NCI-H2227 (cell line): ENCODE results near the gene FAM24B.
"Not testable (repeated sequence)": the region's sequence is repeated elsewhere in the genome, so short reads cannot be mapped to it uniquely, and the experiment has no call there.

Experiments
- DNase-seq: peaks from one replicate; lab custom pipeline; 2025; ENCODE audit not compliant: unreplicated experiment; lab: John Stamatoyannopoulos, UW

FAM24B gene

GRCh38 chr10:122879339-122880273, at the start of gene FAM24B:
Gene FAM24B, minus strand, starts transcription at chr10:122879581. Its CDS starts 29,066 bp downstream, at chr10:122850515.
- peak; percentile 97 for DNase-seq

GRCh38 chr10:122915700-122916099, 36.3 kb upstream of the FAM24B start:
- DNase-seq: no peak

- DNase-seq: no peak
These were observed 32.6 kb upstream of the FAM24B start for GRCh38 chr10:122911889-122912484.

DNA sequence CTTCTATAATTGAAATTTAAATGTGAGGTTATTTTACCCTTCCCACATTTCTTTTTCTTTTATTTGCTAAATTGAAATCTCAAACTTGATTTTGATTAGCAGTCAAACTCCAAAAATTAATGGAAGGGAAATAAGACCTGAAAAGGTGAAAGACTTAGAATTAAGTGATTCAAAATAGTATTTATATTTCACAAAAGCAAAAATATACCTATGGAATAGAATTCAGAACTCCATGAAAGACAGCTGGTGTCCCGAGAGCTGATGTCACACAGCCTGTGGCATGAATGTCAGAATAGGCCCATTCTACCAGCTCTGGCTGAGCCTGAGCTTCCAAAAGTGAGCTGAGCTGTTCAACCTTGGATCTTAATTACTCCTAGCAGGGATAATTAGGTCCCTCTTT, 30.9 kb upstream of the FAM24B start, which contains the start of gene FAM24A:
Gene FAM24A (plus strand): TSS at position 301 of the 400 bp plus-strand sequence. CDS start 1,025 bp downstream, outside the sequence.
- DNase-seq: no peak

- not testable (repeated sequence) for DNase-seq
These were observed 24.5 kb upstream of the FAM24B start for GRCh38 chr10:122903861-122904260.

- DNase-seq: no peak
These were observed 15.0 kb upstream of the FAM24B start for GRCh38 chr10:122894261-122894944.

- DNase-seq: no peak
These were observed 4.8 kb upstream of the FAM24B start for GRCh38 chr10:122884166-122884565.

DNA sequence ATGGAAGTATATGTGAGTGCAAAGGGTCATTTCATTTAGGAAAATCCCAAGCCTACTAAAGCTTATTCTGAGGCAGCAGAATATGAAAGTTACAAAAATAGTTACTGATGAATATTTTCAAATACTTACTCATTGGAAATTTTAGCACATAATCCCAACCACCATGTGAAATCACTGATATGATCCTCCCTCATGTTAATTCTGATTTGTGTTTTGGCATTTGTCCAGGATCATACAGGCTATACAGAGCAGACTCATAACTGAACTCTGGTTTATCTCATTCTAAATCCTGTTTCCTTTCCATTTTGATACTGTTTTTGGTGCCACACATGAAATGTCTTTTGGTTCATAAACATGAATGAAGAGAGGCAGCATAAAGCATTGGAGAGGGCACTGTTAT, 3.4 kb upstream of the FAM24B start:
- DNase-seq: no peak

DNA sequence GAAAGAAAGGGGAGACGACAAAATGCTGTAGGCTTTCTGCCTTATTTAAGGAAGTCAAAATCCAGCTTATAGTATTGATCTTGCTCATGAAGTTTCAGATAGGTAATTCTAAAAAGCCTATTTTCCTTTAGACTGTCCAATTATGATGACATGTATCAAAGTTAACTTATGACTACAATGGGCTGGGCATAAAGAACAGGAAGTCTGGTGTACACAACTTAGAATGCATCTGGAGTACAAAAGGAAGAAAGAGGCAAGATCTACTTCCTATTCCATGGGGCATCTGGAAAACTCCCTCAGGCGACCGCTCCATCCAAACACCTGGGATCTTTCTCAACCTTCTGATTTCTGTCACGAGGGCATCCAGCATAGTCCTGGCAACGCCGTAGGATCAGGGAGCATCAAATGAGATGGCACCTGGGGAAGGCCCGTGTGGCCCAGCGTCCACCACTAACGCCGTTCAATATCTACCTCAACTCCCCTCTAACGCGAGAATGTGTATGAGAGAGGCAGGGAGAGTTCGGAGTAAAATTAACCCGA, 512 bp downstream of the FAM24B start:
- peak; percentile 63 for DNase-seq

DNA sequence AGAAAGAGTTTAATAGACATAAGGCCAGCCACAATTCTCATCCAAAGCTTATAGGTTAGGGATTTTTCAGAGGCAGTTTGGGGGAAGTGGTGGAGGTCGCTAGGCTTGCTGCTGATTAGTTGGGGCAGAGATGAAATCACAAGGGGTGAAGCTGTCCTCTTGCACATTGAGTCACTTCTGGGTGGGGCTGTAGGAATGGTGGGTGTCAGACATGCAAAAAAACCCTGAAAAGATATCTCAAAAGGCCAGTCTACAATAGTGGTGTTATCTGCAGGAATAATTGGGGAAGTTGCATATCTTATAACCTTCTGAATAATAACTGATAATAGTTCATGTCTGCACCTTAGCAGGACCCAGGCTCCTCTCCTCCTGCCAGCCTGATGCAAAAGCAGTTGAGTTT, 2.1 kb downstream of the FAM24B start:
- no peak for DNase-seq

DNA sequence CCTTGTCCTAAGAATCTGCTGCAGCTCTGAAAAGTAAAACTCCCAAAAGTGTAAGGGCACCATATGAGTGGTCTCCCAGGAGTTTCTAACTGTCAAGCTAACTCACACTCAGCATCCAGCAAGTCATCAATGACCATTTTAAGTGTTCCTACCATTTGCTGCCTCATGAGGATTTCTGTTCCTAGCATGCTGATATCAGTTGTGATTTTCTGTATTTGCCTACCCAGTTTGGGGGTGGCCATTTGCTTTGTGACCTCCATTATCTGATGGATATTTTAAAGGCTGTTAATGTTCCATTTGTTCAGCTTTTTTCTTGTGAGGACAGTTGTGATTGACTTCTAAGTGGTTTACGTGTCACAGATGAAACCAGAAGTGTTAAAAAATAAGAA, 2.9 kb downstream of the FAM24B start:
- no peak for DNase-seq

DNA sequence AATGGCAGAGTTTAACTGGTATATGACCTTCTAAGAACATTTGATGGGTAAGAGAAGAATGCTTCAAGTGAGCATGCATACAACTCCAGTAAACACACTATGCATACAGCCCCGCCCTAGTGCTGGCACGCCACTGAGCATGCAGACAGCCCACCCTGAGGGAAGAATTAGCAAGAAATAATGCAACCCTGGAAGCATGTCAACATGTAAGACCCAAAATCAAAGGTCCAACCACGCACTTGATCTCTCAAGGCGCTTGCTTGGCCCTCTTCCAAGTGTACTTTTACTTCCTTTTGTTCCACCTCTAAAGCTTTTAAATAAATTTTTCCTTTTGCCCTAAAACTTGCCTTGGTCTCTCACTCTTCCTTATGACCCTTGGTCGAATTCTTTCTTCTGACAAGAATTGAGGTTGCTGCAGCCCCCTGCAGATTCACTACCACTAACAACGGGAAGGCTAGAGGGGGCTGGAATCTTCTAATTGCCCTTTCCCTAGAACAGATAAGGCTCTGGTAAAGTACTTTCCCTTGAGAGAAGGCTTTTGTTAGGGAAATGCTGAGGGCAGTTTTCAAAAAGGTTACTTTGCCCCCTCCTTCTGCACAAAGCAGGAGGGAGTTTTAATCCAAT, 3.4 kb downstream of the FAM24B start:
- DNase-seq: peak; percentile 9

DNA sequence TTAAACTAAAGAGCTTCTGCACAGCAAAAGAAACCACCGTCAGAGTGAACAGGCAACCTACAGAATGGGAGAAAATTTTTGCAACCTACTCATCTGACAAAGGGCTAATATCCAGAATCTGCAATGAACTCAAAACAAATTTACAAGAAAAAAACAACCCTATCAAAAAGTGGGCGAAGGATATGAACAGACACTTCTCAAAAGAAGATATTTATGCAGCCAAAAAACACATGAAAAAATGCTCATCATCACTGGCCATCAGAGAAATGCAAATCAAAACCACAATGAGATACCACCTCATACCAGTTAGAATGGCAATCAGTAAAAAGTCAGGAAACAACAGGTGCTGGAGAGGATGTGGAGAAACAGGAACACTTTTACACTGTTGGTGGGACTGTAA, 7.4 kb downstream of the FAM24B start:
- not testable (repeated sequence) for DNase-seq

DNA sequence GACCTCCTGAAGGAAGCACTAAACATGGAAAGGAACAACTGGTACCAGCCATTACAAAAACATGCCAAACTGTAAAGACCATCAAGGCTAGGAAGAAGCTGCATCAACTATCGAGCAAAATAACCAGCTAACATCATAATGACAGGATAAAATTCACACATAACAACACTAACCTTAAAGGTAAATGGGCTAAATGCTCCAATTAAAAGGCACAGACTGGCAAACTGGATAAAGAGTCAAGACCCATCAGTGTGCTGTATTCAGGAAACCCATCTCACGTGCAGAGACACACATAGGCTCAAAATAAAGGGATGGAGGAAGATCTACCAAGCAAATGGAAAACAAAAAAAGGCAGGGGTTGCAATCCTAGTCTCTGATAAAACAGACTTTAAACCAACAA, 10.6 kb downstream of the FAM24B start:
- DNase-seq: not testable (repeated sequence)

DNA sequence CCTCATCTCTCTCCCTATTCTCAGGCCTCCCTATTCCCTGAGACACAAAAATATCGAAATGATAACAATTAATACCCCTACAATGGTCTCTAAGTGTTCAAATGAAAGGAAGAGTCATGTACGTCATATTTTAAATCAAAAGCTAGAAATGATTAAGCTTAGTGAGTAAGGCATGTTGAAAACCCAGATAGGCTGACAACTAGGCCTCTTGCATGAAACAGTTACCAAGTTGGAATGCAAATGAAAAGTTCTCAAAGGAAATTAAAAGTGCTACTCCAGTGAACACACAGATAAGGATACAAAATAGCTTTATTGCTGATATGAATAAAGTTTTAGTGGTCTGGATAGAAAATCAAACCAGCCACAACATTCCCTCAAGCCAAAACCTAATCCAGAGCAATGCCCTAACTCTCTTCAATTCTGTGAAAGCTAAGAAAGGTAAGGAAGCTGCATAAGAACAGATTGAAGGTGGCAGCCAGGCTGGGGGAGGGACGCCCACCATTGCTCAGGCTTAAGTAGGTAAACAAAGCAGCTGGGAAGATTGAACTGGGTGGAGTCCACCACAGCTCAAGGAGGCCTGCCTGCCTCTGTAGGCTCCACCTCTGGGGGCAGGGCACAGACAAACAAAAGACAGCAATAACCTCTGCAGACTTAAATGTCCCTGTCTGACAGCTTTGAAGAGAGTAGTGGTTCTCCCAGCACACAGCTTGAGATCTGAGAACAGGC, 12.5 kb downstream of the FAM24B start:
- not testable (repeated sequence) for DNase-seq

GRCh38 chr10:122864901-122865300, 14.5 kb downstream of the FAM24B start:
- DNase-seq: no peak

GRCh38 chr10:122864194-122864592, 15.2 kb downstream of the FAM24B start:
- DNase-seq: no peak

GRCh38 chr10:122863216-122864193, 15.9 kb downstream of the FAM24B start:
- DNase-seq: no peak

- DNase-seq: no peak
These were observed 17.6 kb downstream of the FAM24B start for GRCh38 chr10:122861711-122862161.
